ENCODE data around the gene MAGI2.

GRCh38 chr7:78222001-78222751, 1231.3 kb downstream of the MAGI2 start:
- TF ChIP-seq, protein P1, sequence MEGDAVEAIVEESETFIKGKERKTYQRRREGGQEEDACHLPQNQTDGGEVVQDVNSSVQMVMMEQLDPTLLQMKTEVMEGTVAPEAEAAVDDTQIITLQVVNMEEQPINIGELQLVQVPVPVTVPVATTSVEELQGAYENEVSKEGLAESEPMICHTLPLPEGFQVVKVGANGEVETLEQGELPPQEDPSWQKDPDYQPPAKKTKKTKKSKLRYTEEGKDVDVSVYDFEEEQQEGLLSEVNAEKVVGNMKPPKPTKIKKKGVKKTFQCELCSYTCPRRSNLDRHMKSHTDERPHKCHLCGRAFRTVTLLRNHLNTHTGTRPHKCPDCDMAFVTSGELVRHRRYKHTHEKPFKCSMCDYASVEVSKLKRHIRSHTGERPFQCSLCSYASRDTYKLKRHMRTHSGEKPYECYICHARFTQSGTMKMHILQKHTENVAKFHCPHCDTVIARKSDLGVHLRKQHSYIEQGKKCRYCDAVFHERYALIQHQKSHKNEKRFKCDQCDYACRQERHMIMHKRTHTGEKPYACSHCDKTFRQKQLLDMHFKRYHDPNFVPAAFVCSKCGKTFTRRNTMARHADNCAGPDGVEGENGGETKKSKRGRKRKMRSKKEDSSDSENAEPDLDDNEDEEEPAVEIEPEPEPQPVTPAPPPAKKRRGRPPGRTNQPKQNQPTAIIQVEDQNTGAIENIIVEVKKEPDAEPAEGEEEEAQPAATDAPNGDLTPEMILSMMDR (IDR thresholded peaks at IDR 0.05), result no peak
- no peak for TF ChIP-seq POLR2A (IDR thresholded peaks at IDR 0.05)

All from esophagus squamous epithelium (tissue), 4 donors.